ENCODE results near the gene ABHD4.

Gene ABHD4

GRCh38 chr14:22660654-22661053 is 62.6 kb downstream of the ABHD4 start:
- DNase-seq (ENCODE audit: low read depth in 4 of 4, low spot score in 1 of 4): no peak

All from stimulated activated CD4-positive, alpha-beta T cell treated with anti-CD3 and anti-CD28 coated beads, Interleukin-1b, Interleukin-23, amount 100 ng/mL, for 24 hours (primary cell).